Muscle of arm (tissue), 12 donors: ENCODE results near the gene SLC25A52. TPM values are rescaled to one million over a fixed set of nuclear protein-coding genes. Genes with fewer than 3 reads are reported as not detected.
"Not testable (repeated sequence)": the region's sequence is repeated elsewhere in the genome, so short reads cannot be mapped to it uniquely, and the experiment has no call there.

ENCODE experiments used
- DNase-seq: peaks from one replicate; pipeline ENCODE4 v3.0.0-alpha.2; 2013
- polyA plus RNA-seq, 12 donors: library from polyadenylated mRNA; unstranded; fragments of 120-200 nt; gene quantifications; one replicate each; pipeline ENCODE4 v1.2.1, GENCODE V29; 2013; ENCODE audit not compliant: insufficient read length in 12 of 12

The SLC25A52 gene
- polyA plus RNA-seq, 12 donors: 0.15 to 0.45 (median 0.24) TPM; not detected in 2

- DNase-seq: peak; percentile 16
These were observed 19.5 kb downstream of the SLC25A52 start for GRCh38 chr18:31741097-31741735.

- no peak for DNase-seq
These were observed 20.5 kb downstream of the SLC25A52 start for GRCh38 chr18:31740180-31740579.

- DNase-seq: no peak
These were observed 21.0 kb downstream of the SLC25A52 start for GRCh38 chr18:31739651-31740050.

- no peak for DNase-seq
These were observed 21.9 kb downstream of the SLC25A52 start for GRCh38 chr18:31738460-31739407.

GRCh38 chr18:31736630-31737029 lies 24.1 kb downstream of the SLC25A52 start:
- DNase-seq: no peak

GRCh38 chr18:31731628-31732027 lies 29.1 kb downstream of the SLC25A52 start:
- no peak for DNase-seq

- not testable (repeated sequence) for DNase-seq
These were observed 31.5 kb downstream of the SLC25A52 start for GRCh38 chr18:31729196-31729595.

GRCh38 chr18:31723990-31724711 lies 36.5 kb downstream of the SLC25A52 start:
- peak; percentile 35 for DNase-seq

- DNase-seq: peak; percentile 7
These were observed 37.1 kb downstream of the SLC25A52 start for GRCh38 chr18:31723639-31723989.

GRCh38 chr18:31722369-31722957 lies 38.2 kb downstream of the SLC25A52 start:
- peak; percentile 80 for DNase-seq

- DNase-seq: no peak
These were observed 39.1 kb downstream of the SLC25A52 start for GRCh38 chr18:31721601-31722000.

GRCh38 chr18:31720867-31721266 lies 39.8 kb downstream of the SLC25A52 start:
- no peak for DNase-seq

- no peak for DNase-seq
These were observed 41.2 kb downstream of the SLC25A52 start for GRCh38 chr18:31719363-31720006.

GRCh38 chr18:31718386-31718785 lies 42.3 kb downstream of the SLC25A52 start:
- no peak for DNase-seq

- no peak for DNase-seq
These were observed 44.3 kb downstream of the SLC25A52 start for GRCh38 chr18:31716362-31716761.

GRCh38 chr18:31711365-31712172 lies 49.1 kb downstream of the SLC25A52 start:
- no peak for DNase-seq

GRCh38 chr18:31710826-31711225 lies 49.9 kb downstream of the SLC25A52 start:
- DNase-seq: no peak
